ENCODE data around the gene TRIB2. TPM values are rescaled to one million over a fixed set of nuclear protein-coding genes. Genes with fewer than 3 reads are reported as not detected.

The TRIB2 gene
- polyA plus RNA-seq, 3 donors = 0.29 to 2.6 (median 0.51) TPM

- no peak overlapping the region for H3K27ac ChIP-seq (ENCODE audit: low read depth in 1 of 2, low read length in 2 of 2)
- peaks cover 0 to 4% of the 10 kb centered on the region in 2 donors for H3K9me3 ChIP-seq (replicated peaks in 1 of 2; ENCODE audit: control insufficient read depth in 1 of 2, insufficient read depth in 1 of 2, low read length in 2 of 2)
- no peaks in the 10 kb centered on the region for H3K4me1 ChIP-seq (ENCODE audit: control insufficient read depth in 1 of 2, insufficient read depth in 2 of 2, low read length in 2 of 2)
- H3K4me3 ChIP-seq (replicated peaks in 1 of 3; ENCODE audit: low read depth in 2 of 3, low read length in 3 of 3) = no peak overlapping the region
- TF ChIP-seq CTCF (IDR thresholded peaks at IDR 0.05) = no peak
- peaks cover 3% of the 10 kb centered on the region for H3K4me1 Mint-ChIP-seq
- DNase-seq = no peak
- H2AFZ ChIP-seq (ENCODE audit: insufficient read depth, low read depth, low read length, poor library complexity, severe bottlenecking) = no peak overlapping the region
- H3K4me3 Mint-ChIP-seq = no peak overlapping the region
- WGBS (ENCODE audit: insufficient coverage) = 32% methylated on average over 5 of the region's 5 CpGs
- intact Hi-C loops (cut with micrococcal nuclease) = no loop called here
- no peak overlapping the region for H3K27ac Mint-ChIP-seq
- no peak overlapping the region for H3K4me2 ChIP-seq (replicated peaks; ENCODE audit: extremely low read depth, low read length, poor library complexity, severe bottlenecking)
- no peaks in the 10 kb centered on the region for H3K79me2 ChIP-seq (ENCODE audit: insufficient read depth, low read length)
- peaks cover 16 to 29% of the 10 kb centered on the region in 2 donors for H3K27me3 ChIP-seq (ENCODE audit: control insufficient read depth in 2 of 2, insufficient read depth in 2 of 2, low read length in 2 of 2)
- H3K27me3 Mint-ChIP-seq (ENCODE audit: low read depth in 3 of 3) = peaks cover 20 to 43% (median 28%) of the 10 kb centered on the region in 3 donors
- peaks cover 8 to 13% (median 11%) of the 10 kb centered on the region in 7 donors for H3K9me3 Mint-ChIP-seq
- H3K36me3 ChIP-seq (replicated peaks in 1 of 2; ENCODE audit: control insufficient read depth in 1 of 2, insufficient read depth in 2 of 2, low read length in 2 of 2) = no peaks in the 10 kb centered on the region
- no peak overlapping the region for H3K9ac ChIP-seq (ENCODE audit: insufficient read depth, low read length, poor library complexity, severe bottlenecking)
- no peaks in the 10 kb centered on the region for H4K20me1 ChIP-seq (ENCODE audit: insufficient read depth, low read length)
- no peaks in the 10 kb centered on the region for H3K36me3 Mint-ChIP-seq
Measured at GRCh38 chr2:12684471-12684936, 32.2 kb upstream of the TRIB2 start.

- no peak overlapping the region for H2AFZ ChIP-seq (ENCODE audit: insufficient read depth, low read depth, low read length, poor library complexity, severe bottlenecking)
- no peaks in the 10 kb centered on the region for H3K36me3 ChIP-seq (replicated peaks in 1 of 2; ENCODE audit: control insufficient read depth in 1 of 2, insufficient read depth in 2 of 2, low read length in 2 of 2)
- Mint-ChIP-seq H3K4me1 (peaks cover 3% of the 10 kb centered on the region), H3K27me3 (ENCODE audit: low read depth in 3 of 3) (peaks cover 20 to 43% (median 29%) of the 10 kb centered on the region in 3 donors), H3K4me3 (no peak overlapping the region), H3K27ac (no peak overlapping the region), H3K9me3 (peaks cover 3 to 12% (median 10%) of the 10 kb centered on the region in 7 donors), H3K36me3 (no peaks in the 10 kb centered on the region)
- no peak overlapping the region for H3K9ac ChIP-seq (ENCODE audit: insufficient read depth, low read length, poor library complexity, severe bottlenecking)
- no peak overlapping the region for H3K27ac ChIP-seq (ENCODE audit: low read depth in 1 of 2, low read length in 2 of 2)
- H3K9me3 ChIP-seq (replicated peaks in 1 of 2; ENCODE audit: control insufficient read depth in 1 of 2, insufficient read depth in 1 of 2, low read length in 2 of 2) = no peaks in the 10 kb centered on the region
- peaks cover 18 to 29% of the 10 kb centered on the region in 2 donors for H3K27me3 ChIP-seq (ENCODE audit: control insufficient read depth in 2 of 2, insufficient read depth in 2 of 2, low read length in 2 of 2)
- H3K79me2 ChIP-seq (ENCODE audit: insufficient read depth, low read length) = no peaks in the 10 kb centered on the region
- no peak overlapping the region for H3K4me3 ChIP-seq (replicated peaks in 1 of 3; ENCODE audit: low read depth in 2 of 3, low read length in 3 of 3)
- no peaks in the 10 kb centered on the region for H3K4me1 ChIP-seq (ENCODE audit: control insufficient read depth in 1 of 2, insufficient read depth in 2 of 2, low read length in 2 of 2)
- intact Hi-C loops (cut with micrococcal nuclease) = no loop called here
- no peak for DNase-seq
- WGBS (ENCODE audit: insufficient coverage) = 86% methylated on average over 2 of the region's 3 CpGs
- no peak overlapping the region for H3K4me2 ChIP-seq (replicated peaks; ENCODE audit: extremely low read depth, low read length, poor library complexity, severe bottlenecking)
- TF ChIP-seq CTCF (IDR thresholded peaks at IDR 0.05) = no peak
- H4K20me1 ChIP-seq (ENCODE audit: insufficient read depth, low read length) = no peaks in the 10 kb centered on the region
Measured at GRCh38 chr2:12685145-12685544, 31.6 kb upstream of the TRIB2 start.
